Activated T-cell treated with anti-CD3 and anti-CD28 coated beads, Interleukin-2, amount 50 U/mL, for 72 hours (primary cell): ENCODE results near the gene POP7. TPM values are rescaled to one million over a fixed set of nuclear protein-coding genes. Genes with fewer than 3 reads are reported as not detected.

Source experiments
- ATAC-seq, 2 donors: fragments of 150-1000 bp; cut with Tn5 transposase; replicated peaks in 1 of 2; 2 replicates each; pipeline ENCODE4 v1.10.0; 2021; ENCODE audit warnings: moderate library complexity in 2 of 2, mild to moderate bottlenecking in 1 of 2
- DNase-seq, 2 donors: peaks; one replicate each; pipeline ENCODE4 v3.0.0; 2021 to 2022; ENCODE audit warnings: mixed read lengths in 1 of 2
- H3K27ac Mint-ChIP-seq: one replicate; pipeline ENCODE4 v1.8.0; 2022; ENCODE audit warnings: mild to moderate bottlenecking, moderate library complexity, mixed read lengths
- H3K27me3 Mint-ChIP-seq: one replicate; pipeline ENCODE4 v1.8.0; 2022; ENCODE audit warnings: low read depth, mixed read lengths
- H3K36me3 Mint-ChIP-seq, 2 donors: one replicate each; pipeline ENCODE4 v1.8.0; 2022; ENCODE audit warnings: mixed read lengths in 2 of 2, mild to moderate bottlenecking in 1 of 2; ENCODE audit not compliant: insufficient read depth in 2 of 2
- H3K4me1 Mint-ChIP-seq: one replicate; pipeline ENCODE4 v1.8.0; 2022; ENCODE audit warnings: low read depth, mixed read lengths
- H3K4me3 Mint-ChIP-seq, 2 donors: one replicate each; pipeline ENCODE4 v1.8.0; 2022; ENCODE audit warnings: mild to moderate bottlenecking in 2 of 2, mixed read lengths in 2 of 2, moderate library complexity in 2 of 2
- H3K9me3 Mint-ChIP-seq, 2 donors: one replicate each; pipeline ENCODE4 v1.8.0; 2022; ENCODE audit warnings: mixed read lengths in 2 of 2
- total RNA-seq, 2 donors: library from RNA; stranded (reverse); gene quantifications; one replicate each; pipeline ENCODE4 v1.2.3, GENCODE V29; 2022

Gene POP7
- total RNA-seq, 2 donors from 2014 or later, result 33.3 to 40.9 TPM

DNA sequence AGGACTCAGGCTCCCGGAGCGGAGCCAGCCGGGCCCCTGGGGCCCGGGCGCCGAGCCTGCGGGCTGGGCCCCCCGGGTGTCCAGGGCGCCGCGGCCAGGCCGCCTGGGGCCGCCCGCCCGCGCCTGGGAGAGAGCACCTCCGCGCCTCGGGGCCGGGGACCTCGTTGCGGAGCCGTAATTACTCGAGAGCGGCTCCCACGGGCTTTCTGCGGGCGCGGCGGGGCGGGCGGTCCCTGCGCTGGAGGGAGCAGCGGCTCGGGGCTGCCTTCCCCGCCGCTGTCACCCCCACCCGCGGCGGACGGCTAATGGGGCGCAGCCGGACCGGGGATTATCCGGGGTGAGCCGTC is 30.8 kb upstream of the POP7 start:
- Mint-ChIP-seq H3K27me3 (no peaks in the 10 kb centered on the region), H3K4me1 (peaks cover 26% of the 10 kb centered on the region), H3K27ac (no peak overlapping the region), H3K9me3 (no peaks in the 10 kb centered on the region), H3K36me3 (peaks cover 5 to 12% of the 10 kb centered on the region in 2 donors), H3K4me3 (peak overlapping the region; percentile 97)
- ATAC-seq (no peak), DNase-seq (peak; percentile 48 to 49)

DNA sequence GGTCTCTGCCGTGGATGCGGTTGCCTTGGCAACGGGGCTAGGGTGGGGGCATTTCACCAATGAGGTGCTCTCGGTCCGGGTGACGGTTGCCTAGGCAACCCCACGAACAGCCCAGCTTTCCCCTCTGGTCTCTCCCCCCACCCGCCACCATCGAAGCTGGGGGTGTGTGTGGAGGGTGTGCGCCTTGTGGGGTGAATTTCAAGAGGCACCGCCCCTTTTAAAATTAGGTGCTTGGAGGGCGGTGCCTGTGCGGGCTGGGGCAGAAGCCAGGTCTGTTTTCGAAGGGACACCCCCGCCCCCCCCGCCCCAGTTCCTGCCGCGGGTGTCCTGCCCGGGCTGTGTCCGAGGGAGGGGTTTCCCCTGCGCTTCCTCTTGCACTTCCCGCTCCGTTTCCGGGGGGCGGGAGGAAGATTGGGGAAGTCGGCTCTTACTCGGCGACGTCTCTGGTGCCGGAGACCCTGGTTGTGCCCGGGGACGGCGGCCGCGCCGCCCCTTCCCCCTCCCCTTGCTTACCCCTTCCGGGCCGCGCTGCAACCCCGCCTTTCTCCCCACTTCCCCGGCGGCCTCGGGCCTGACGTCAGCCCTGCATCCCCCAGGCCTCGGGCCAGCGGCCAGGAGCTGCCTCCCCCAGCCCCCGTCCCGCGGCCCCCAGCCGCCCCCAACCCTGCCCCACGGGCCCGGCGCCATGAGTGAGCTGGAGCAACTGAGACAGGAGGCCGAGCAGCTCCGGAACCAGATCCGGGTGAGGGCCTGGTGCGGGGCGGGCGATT is 30.2 kb upstream of the POP7 start:
- no peaks in the 10 kb centered on the region for H3K9me3 Mint-ChIP-seq
- H3K27me3 Mint-ChIP-seq, result no peaks in the 10 kb centered on the region
- DNase-seq (peak; percentile 78 to 81), ATAC-seq (peak; percentile 53 to 58)
- H3K27ac Mint-ChIP-seq, result no peak overlapping the region
- peaks cover 26% of the 10 kb centered on the region for H3K4me1 Mint-ChIP-seq
- H3K4me3 Mint-ChIP-seq, result peak overlapping the region; percentile 84 to 86
- H3K36me3 Mint-ChIP-seq, result peaks cover 5 to 13% of the 10 kb centered on the region in 2 donors

DNA sequence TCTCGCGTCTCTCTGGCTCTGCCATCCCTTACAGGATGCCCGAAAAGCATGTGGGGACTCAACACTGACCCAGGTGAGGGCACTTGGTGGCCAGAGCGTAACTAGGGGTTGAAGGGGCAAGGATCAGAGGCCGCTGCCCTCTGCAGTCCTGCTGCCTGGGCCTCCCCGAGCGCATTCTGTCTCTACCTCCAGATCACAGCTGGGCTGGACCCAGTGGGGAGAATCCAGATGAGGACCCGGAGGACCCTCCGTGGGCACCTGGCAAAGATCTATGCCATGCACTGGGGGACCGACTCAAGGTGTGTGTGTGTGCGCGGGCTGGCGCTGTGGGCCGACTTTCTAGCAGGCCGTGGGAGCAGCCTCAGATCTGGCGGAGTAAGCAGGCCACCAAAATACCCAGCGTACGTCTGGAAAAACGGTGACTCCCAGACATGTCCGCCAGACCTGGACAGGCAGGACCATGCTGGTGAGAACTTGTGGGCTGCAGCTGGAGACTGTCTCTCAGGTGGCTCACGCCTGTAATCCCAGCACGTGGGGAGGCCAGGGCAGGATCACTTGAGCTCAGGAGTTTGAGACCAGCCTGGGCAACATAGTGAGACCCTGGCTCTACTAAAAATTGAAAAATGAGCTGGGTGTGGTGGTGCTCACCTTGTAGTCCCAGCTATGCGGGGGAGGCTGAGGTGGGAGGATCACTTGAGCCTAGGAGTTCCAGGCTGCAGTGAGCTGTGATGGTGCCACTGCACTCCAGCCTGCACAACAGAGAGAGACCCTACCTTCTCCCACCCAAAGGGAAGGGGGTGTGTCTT is 29.2 kb upstream of the POP7 start:
- peak overlapping the region; percentile 90 for H3K27ac Mint-ChIP-seq
- peaks cover 26% of the 10 kb centered on the region for H3K4me1 Mint-ChIP-seq
- H3K9me3 Mint-ChIP-seq, result no peaks in the 10 kb centered on the region
- H3K4me3 Mint-ChIP-seq, result peak overlapping the region; percentile 86 to 92
- no peak for ATAC-seq
- peaks cover 5 to 13% of the 10 kb centered on the region in 2 donors for H3K36me3 Mint-ChIP-seq
- no peak for DNase-seq
- no peaks in the 10 kb centered on the region for H3K27me3 Mint-ChIP-seq

DNA sequence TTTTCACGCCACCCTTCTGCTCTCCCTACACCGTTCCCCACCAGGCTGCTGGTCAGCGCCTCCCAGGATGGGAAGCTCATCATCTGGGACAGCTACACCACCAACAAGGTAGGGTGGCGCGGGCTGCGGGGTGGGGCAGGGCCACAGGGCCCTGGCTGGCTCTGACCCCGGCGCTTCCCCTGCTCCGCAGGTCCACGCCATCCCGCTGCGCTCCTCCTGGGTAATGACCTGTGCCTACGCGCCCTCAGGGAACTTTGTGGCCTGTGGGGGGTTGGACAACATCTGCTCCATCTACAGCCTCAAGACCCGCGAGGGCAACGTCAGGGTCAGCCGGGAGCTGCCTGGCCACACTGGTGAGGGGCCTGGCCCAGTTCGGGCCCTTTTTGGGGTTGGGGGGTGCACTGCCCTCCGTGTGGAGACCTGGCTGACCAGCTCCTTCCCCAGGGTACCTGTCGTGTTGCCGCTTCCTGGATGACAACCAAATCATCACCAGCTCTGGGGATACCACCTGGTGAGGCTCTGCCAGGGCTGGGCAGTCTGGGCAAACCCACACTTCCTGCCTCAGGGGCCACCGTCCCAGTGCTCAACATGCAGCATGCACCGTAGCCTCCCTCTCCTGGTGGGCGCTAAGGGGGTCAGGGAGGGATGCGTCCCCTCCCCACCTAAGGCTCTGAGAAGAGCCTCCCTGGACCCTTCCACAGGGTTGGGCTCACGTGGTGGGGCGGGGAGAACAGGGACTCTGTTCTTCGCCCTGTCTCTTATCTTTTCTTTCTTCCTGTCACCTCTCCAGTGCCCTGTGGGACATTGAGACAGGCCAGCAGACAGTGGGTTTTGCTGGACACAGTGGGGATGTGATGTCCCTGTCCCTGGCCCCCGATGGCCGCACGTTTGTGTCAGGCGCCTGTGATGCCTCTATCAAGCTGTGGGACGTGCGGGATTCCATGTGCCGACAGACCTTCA is 28.3 kb upstream of the POP7 start:
- Mint-ChIP-seq H3K36me3 (peaks cover 5 to 13% of the 10 kb centered on the region in 2 donors), H3K9me3 (no peaks in the 10 kb centered on the region), H3K4me1 (peaks cover 23% of the 10 kb centered on the region), H3K4me3 (peak overlapping the region; percentile 32 to 45), H3K27ac (peak overlapping the region; percentile 80), H3K27me3 (no peaks in the 10 kb centered on the region)
- ATAC-seq (no peak), DNase-seq (no peak)

DNA sequence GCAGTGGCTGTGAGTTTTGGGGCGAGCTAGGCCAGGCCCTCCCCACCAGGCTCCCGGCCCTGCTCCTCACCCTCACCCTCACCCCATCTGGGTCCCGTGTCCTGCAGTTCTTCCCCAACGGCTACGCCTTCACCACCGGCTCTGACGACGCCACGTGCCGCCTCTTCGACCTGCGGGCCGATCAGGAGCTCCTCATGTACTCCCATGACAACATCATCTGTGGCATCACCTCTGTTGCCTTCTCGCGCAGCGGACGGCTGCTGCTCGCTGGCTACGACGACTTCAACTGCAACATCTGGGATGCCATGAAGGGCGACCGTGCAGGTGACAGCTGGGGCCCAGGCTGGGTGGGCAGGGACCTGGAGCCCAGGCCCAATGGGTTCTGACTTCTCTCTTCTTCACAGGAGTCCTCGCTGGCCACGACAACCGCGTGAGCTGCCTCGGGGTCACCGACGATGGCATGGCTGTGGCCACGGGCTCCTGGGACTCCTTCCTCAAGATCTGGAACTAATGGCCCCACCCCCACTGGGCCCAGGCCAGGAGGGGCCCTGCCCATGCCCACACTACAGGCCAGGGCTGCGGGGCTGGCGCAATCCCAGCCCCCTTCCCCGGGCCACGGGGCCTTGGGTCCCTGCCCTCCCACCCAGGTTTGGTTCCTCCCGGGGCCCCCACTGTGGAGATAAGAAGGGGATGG is 27.5 kb upstream of the POP7 start:
- Mint-ChIP-seq H3K27me3 (no peaks in the 10 kb centered on the region), H3K9me3 (no peaks in the 10 kb centered on the region), H3K4me3 (peak overlapping the region in 1 of 2 donors; percentile 11), H3K36me3 (peaks cover 5 to 15% of the 10 kb centered on the region in 2 donors), H3K27ac (no peak overlapping the region), H3K4me1 (peaks cover 21% of the 10 kb centered on the region)
- no peak for DNase-seq
- ATAC-seq, result no peak

DNA sequence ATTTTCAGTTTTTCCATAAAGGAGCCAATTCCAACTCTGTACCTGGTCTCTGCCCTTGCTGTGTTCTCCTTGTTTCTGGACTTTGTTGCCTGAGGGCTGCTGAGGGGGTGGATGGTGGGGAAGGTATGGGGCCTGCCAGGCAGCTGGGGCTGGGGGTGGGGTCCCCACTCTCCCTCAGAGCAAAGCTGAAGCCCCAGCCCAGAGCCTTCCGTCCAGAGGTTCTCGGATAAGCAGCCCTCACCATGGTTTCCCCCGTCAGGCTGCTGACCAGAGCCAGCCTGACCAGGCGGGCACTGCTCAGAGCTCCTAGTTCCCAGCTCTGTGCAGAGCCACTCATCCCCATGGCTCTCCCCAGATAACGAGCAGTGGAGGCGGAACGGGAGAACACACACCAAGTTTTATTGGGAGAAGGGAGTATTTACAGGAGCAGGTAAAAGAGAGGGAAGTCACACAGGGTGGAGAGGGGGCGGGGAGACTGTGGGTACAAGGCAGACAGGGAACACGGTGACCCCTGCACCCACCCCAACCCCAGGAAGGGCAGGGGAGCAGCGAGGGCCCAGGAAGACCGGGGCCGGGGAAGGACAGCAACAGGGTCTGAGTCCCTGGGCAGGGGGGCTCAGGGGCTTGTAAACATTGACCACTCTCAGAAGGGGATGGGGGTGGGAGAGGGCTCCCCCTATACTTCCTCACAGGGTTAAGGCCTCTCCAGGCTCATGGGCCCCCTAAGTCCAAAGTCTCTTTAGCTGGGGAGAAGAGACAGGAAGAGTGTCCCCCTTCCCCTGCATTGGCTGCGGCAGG is 26.6 kb upstream of the POP7 start:
- ATAC-seq, result no peak
- DNase-seq, result no peak
- peaks cover 22% of the 10 kb centered on the region for H3K4me1 Mint-ChIP-seq
- H3K9me3 Mint-ChIP-seq, result no peaks in the 10 kb centered on the region
- H3K27ac Mint-ChIP-seq, result no peak overlapping the region
- H3K27me3 Mint-ChIP-seq, result no peaks in the 10 kb centered on the region
- H3K4me3 Mint-ChIP-seq, result no peak overlapping the region
- peaks cover 5 to 13% of the 10 kb centered on the region in 2 donors for H3K36me3 Mint-ChIP-seq

DNA sequence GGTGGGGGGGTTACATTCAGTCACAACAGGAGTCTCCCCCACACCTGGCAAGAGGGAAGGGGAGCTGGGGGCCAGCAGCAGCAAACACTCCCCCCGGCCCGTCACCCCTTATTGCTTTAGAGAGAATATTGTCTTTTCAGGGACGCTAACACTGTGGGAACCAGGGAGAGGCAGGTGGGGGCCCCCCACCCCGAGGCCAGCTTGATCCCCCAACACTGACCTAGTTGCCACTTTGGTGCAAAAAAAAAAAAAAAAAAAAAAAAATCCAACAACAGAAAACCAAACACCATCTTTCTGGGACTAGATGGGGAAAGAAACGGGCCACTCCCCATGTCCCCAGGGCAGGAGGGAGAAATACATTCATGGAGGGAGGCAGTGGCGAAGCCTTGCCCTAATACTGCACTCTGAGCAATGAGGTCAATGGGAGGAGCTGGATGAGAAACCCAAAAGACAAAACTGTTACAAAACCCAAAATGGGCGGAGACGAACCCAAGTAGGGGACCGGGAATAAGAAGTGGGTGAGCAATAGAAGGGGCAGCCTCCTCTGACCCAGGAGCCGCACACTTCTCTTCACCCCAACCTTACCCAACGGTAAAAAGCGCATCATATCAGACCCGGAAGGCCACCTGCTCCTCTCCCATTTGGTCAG is 25.9 kb upstream of the POP7 start:
- peaks cover 5 to 12% of the 10 kb centered on the region in 2 donors for H3K36me3 Mint-ChIP-seq
- peak overlapping the region; percentile 10 for H3K27ac Mint-ChIP-seq
- no peak for DNase-seq
- no peaks in the 10 kb centered on the region for H3K27me3 Mint-ChIP-seq
- no peaks in the 10 kb centered on the region for H3K9me3 Mint-ChIP-seq
- ATAC-seq, result no peak
- H3K4me3 Mint-ChIP-seq, result no peak overlapping the region
- H3K4me1 Mint-ChIP-seq, result peaks cover 22% of the 10 kb centered on the region

DNA sequence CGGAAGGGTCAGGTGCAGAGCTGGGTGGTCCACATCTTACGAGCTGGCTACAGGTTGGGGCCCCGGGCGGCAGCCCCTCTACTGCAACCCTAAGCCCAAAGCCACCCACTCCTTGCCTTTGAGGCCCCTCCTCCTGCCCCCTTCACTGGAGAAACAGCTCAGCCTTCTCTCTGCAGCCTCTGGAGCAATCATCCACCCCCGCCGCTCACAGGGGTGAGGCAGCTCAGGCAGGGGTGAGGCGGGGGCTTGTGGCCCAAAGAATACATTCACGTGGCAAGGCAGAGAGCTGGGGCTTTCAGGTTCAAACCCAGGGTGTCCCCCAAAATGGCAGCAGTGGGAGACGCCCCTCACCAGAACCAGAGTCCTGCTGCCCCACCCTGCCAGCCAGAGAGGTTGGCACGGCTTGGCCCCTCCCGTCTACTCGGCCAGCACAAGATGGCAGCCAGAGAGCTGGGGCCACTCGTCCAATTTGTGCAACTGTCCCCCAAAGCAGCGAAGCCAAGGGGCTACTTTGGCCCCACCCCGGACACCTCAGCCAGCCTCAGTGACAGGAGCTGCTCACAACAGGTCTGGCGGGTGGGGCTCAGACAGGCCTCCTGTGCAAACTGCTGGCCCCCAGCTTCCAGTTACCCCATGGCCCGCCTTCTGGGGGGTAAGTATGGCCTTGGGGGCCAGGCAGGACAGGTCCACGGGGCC is 25.2 kb upstream of the POP7 start:
- ATAC-seq, result no peak
- Mint-ChIP-seq H3K4me3 (no peak overlapping the region), H3K27ac (no peak overlapping the region), H3K36me3 (peaks cover 5 to 12% of the 10 kb centered on the region in 2 donors), H3K27me3 (no peaks in the 10 kb centered on the region), H3K4me1 (peaks cover 22% of the 10 kb centered on the region), H3K9me3 (no peaks in the 10 kb centered on the region)
- DNase-seq, result no peak

DNA sequence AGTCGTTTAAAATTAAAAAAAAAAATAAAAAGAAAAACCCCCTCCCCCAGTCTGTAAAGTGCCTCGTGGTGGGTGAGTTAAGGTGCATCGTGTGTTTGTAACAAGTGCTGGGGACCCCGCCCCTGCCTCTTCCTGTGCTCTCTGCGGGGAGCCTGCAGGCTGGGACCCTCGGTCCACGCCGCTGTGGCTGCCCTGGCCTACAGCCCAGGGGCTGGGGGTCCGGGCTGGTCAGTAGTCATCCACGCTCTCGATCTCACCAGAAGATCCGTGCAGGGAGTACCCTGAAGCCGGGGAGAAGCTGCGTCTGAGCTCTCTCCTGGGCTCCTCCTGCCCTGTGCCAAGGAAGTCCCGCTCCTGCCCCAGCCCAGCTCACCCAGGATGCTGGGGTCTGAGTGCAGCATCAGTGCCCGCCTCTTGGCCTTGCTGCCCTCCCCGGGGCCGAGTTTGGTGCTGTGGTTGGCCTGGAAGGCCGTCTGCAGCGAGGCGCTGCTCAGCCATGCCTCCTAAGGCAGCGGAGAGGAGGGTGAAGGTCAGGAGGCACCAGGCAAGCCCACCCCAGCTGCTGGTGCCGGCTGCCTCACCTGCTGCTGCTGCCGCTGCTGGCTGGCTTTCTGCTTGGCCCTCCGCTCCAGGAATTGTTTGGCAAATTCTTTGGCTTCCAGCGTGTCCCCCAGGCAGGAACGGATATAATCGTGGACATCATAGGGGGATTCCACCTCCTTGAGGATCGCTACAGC is 24.3 kb upstream of the POP7 start:
- Mint-ChIP-seq H3K9me3 (no peaks in the 10 kb centered on the region), H3K4me3 (no peak overlapping the region), H3K27ac (no peak overlapping the region), H3K4me1 (peaks cover 18% of the 10 kb centered on the region), H3K27me3 (no peaks in the 10 kb centered on the region), H3K36me3 (peaks cover 2 to 12% of the 10 kb centered on the region in 2 donors)
- ATAC-seq (no peak), DNase-seq (no peak)

DNA sequence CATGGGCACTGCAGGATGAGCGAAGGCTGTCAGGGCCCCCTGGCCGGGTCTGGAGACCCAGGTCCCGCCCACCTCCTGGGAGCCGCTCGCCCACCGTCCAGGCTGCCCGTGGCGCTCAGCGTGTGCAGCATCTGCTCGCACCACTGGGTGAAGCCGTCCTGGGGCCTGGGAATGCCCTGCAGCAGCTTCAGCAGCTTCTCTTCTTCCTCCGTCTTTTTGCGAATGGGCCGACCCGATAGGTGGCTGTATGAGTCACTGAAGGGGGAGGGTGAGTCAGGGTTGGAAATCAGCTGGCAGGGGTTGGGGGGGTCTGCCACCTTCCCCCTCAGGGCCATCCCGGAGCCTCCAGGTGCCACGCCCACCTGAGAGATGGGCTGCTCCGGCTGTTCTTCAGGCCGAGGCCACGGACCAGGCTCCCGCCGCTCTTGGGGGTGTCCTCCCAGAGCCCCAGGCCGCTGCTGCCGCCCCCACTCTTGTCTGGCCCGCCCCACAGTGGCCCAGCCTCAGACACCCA is 23.6 kb upstream of the POP7 start:
- Mint-ChIP-seq H3K4me1 (peaks cover 14% of the 10 kb centered on the region), H3K36me3 (peaks cover 2 to 14% of the 10 kb centered on the region in 2 donors), H3K4me3 (no peak overlapping the region), H3K27ac (no peak overlapping the region), H3K27me3 (no peaks in the 10 kb centered on the region), H3K9me3 (no peaks in the 10 kb centered on the region)
- peak in 1 of 2 donors; percentile 19 for ATAC-seq
- no peak for DNase-seq
